MM.1S (cell line): ENCODE results near the gene TBC1D16.
A peak's percentile ranks its signal among the peaks of the same experiment; 100 is the strongest.

Source experiments
- DNase-seq: peaks from one replicate; pipeline ENCODE4 v3.0.0-alpha.2; 2015
- H2AFZ ChIP-seq: fragments of 300-600 bp; sonication (generic); 2 replicates; pipeline ENCODE4 v1.6.0; 2016; ENCODE audit warnings: antibody characterized with exemption, low read length
- H3F3A ChIP-seq: fragments of 300-600 bp; sonication (generic); 2 replicates; pipeline ENCODE4 v1.6.1; 2016; ENCODE audit warnings: mild to moderate bottlenecking, antibody characterized with exemption, low read length, moderate library complexity, mixed read lengths; ENCODE audit not compliant: insufficient read depth
- H3K27ac ChIP-seq: fragments of 300-600 bp; sonication (generic); 2 replicates; pipeline ENCODE4 v1.5.1; 2016; ENCODE audit warnings: mild to moderate bottlenecking, low read length
- H3K27me3 ChIP-seq: fragments of 300-600 bp; sonication (generic); replicated peaks from 2 replicates; pipeline ENCODE4 v1.6.0; 2016; ENCODE audit warnings: low read length; ENCODE audit not compliant: insufficient read depth
- H3K36me3 ChIP-seq: fragments of 300-600 bp; sonication (generic); replicated peaks from 2 replicates; pipeline ENCODE4 v1.6.1; 2016; ENCODE audit warnings: mild to moderate bottlenecking, low read length, mixed read lengths; ENCODE audit not compliant: insufficient read depth
- H3K4me1 ChIP-seq: fragments of 300-600 bp; sonication (generic); 2 replicates; pipeline ENCODE4 v1.6.1; 2016; ENCODE audit warnings: low read length, mixed read lengths
- H3K4me2 ChIP-seq: fragments of 300-600 bp; sonication (generic); 2 replicates; pipeline ENCODE4 v1.6.0; 2016; ENCODE audit warnings: low read depth, low read length
- H3K4me3 ChIP-seq: fragments of 300-600 bp; sonication (generic); 2 replicates; pipeline ENCODE4 v1.5.1; 2016; ENCODE audit warnings: low read length, mixed read lengths
- H3K79me2 ChIP-seq: fragments of 300-600 bp; sonication (generic); 2 replicates; pipeline ENCODE4 v1.6.1; 2016; ENCODE audit warnings: mixed run types, low read length, mixed read lengths
- H3K9ac ChIP-seq: fragments of 300-600 bp; sonication (generic); 2 replicates; pipeline ENCODE4 v1.6.1; 2016; ENCODE audit warnings: low read length, mixed read lengths
- H3K9me2 ChIP-seq: fragments of 300-600 bp; sonication (generic); replicated peaks from 2 replicates; pipeline ENCODE4 v1.6.1; 2016; ENCODE audit warnings: mild to moderate bottlenecking, low read length, mixed read lengths; ENCODE audit not compliant: insufficient read depth
- H3K9me3 ChIP-seq: fragments of 300-600 bp; sonication (generic); replicated peaks from 2 replicates; pipeline ENCODE4 v1.6.1; 2016; ENCODE audit warnings: mild to moderate bottlenecking, low read length, mixed read lengths; ENCODE audit not compliant: insufficient read depth
- H4K20me1 ChIP-seq: fragments of 300-600 bp; sonication (generic); 2 replicates; pipeline ENCODE4 v1.6.1; 2016; ENCODE audit warnings: mild to moderate bottlenecking, low read length, moderate library complexity, mixed read lengths; ENCODE audit not compliant: insufficient read depth
- CTCF ChIP-seq: fragments of 300-600 bp; sonication (generic); IDR thresholded peaks from 2 replicates; pipeline ENCODE4 v1.5.1; 2016; ENCODE audit warnings: antibody characterized with exemption, low read length, mixed read lengths
- EZH2 ChIP-seq: fragments of 300-600 bp; sonication (generic); optimal IDR thresholded peaks from 2 replicates; pipeline ENCODE3; 2017; ENCODE audit warnings: low read depth, mild to moderate bottlenecking, antibody characterized with exemption, low read length, mixed read lengths
- EZH2phosphoT487 ChIP-seq: fragments of 300-600 bp; sonication (generic); IDR thresholded peaks from 2 replicates; pipeline ENCODE4 v1.6.1; 2018; ENCODE audit warnings: antibody characterized with exemption, low read length

TBC1D16 gene

GRCh38 chr17:79916506-79916905 is 119.2 kb downstream of the TBC1D16 start:
- Histone ChIP-seq H3K4me2 (no peak overlapping the region), H3K9me2 (no peaks in the 10 kb centered on the region), H3K4me3 (no peak overlapping the region), H3K79me2 (no peaks in the 10 kb centered on the region), H3K27me3 (peaks cover 59% of the 10 kb centered on the region), H3F3A (peaks cover 11% of the 10 kb centered on the region), H3K9me3 (no peaks in the 10 kb centered on the region), H3K4me1 (peaks cover 15% of the 10 kb centered on the region), H3K27ac (no peak overlapping the region), H3K9ac (no peak overlapping the region), H4K20me1 (no peaks in the 10 kb centered on the region), H2AFZ (no peak overlapping the region), H3K36me3 (no peaks in the 10 kb centered on the region)
- TF ChIP-seq EZH2 (no peak), CTCF (no peak), EZH2phosphoT487 (no peak)
- no peak for DNase-seq

GRCh38 chr17:79915850-79916430 is 119.7 kb downstream of the TBC1D16 start:
- H3K27ac ChIP-seq, result no peak overlapping the region
- peaks cover 9% of the 10 kb centered on the region for H3K4me1 ChIP-seq
- no peak for DNase-seq

GRCh38 chr17:79914813-79915740 is 120.6 kb downstream of the TBC1D16 start:
- peaks cover 73% of the 10 kb centered on the region for H3K27me3 ChIP-seq
- DNase-seq, result no peak
- H3K9ac ChIP-seq, result no peak overlapping the region
- H3K4me2 ChIP-seq, result no peak overlapping the region
- H3K9me2 ChIP-seq, result no peaks in the 10 kb centered on the region
- no peaks in the 10 kb centered on the region for H3K79me2 ChIP-seq
- H2AFZ ChIP-seq, result no peak overlapping the region
- H3K9me3 ChIP-seq, result no peaks in the 10 kb centered on the region
- H3K4me3 ChIP-seq, result no peak overlapping the region
- H4K20me1 ChIP-seq, result no peaks in the 10 kb centered on the region
- peaks cover under 1% of the 10 kb centered on the region for H3K4me1 ChIP-seq
- no peaks in the 10 kb centered on the region for H3K36me3 ChIP-seq
- TF ChIP-seq EZH2 (no peak), EZH2phosphoT487 (no peak), CTCF (no peak)
- H3K27ac ChIP-seq, result no peak overlapping the region
- no peaks in the 10 kb centered on the region for H3F3A ChIP-seq

More at GRCh38 chr17:79915850-79916430, 119.7 kb downstream of the TBC1D16 start:
- Histone ChIP-seq H3K9me3 (no peaks in the 10 kb centered on the region), H3K79me2 (no peaks in the 10 kb centered on the region), H4K20me1 (no peaks in the 10 kb centered on the region), H3K4me2 (no peak overlapping the region), H3K4me3 (no peak overlapping the region), H3K9ac (no peak overlapping the region), H3K9me2 (no peaks in the 10 kb centered on the region), H3K27me3 (peaks cover 65% of the 10 kb centered on the region), H3K36me3 (no peaks in the 10 kb centered on the region), H3F3A (peaks cover 5% of the 10 kb centered on the region), H2AFZ (no peak overlapping the region)
- no peak for TF ChIP-seq EZH2phosphoT487
- TF ChIP-seq EZH2, result no peak
- TF ChIP-seq CTCF, result peak; percentile 12; the same call in 1 of the 2 replicates
